Measurements from ENCODE around the gene ZKSCAN2. TPM values are rescaled to one million over a fixed set of nuclear protein-coding genes. Genes with fewer than 3 reads are reported as not detected.

Gene ZKSCAN2
- total and polyA plus RNA-seq, 3 donors from 2014 or later: 10.3 to 18.8 (median 17.4) TPM

DNA sequence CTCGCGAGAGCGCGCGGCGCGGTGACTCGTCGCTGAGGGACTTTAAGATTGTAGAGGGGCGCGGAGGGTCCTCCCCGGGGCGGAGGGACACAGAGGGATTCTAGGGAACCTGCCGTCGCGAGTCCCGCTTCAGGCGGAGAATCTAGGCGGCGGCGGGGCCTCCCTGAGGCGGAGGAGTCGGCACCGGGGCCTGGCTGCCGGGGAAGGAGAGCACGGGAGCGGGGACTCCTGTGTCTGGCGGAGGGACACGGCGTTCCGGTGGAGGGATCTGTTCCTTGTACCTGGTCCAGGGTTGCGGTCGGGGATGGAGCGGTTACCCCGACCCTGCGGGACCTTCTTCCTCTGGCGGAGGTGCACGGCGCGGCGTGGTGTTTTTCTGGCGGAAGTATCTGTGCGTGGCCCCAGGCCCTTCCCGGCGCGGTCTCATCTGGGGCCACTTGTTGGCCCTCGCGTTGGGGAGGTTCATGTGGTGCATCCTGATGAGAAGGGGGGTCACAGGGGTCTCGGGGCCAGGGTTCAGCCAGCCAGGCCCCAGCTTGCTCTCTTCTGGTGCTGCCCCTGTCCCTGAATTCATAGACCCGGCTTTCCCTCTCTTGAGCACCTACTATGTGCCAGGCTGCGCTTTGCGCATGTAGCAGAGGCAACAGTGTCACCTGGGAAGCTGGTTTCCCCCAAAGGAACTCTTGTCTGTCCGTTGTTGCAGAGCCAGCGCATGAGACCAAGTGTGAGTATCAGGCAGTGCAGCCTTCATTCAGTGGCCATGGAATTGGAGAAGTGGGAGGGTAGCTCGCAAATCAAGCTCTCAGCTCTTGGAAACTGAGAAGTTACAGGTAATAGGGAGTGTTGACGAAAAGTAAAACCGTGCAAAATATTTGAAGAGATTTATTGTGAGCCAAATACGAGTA is 563 bp upstream of the ZKSCAN2 start:
- H3K4me1 ChIP-seq: peaks cover 27% of the 10 kb centered on the region
- no peaks in the 10 kb centered on the region for H3K36me3 ChIP-seq (ENCODE audit: low read depth, missing control alignments)
- H3K9me3 ChIP-seq: no peaks in the 10 kb centered on the region
- intact Hi-C loops (cut with DNase I; ENCODE audit: low total_unique reads): no loop called here
- H3K27ac ChIP-seq: peak overlapping the region; percentile 87 to 99
- WGBS, 2 donors: 2 to 17% methylated on average over 8 to 55 of the region's 58 CpGs
- no peak for TF ChIP-seq POLR2A (IDR thresholded peaks at IDR 0.05)
- TF ChIP-seq, protein P1, sequence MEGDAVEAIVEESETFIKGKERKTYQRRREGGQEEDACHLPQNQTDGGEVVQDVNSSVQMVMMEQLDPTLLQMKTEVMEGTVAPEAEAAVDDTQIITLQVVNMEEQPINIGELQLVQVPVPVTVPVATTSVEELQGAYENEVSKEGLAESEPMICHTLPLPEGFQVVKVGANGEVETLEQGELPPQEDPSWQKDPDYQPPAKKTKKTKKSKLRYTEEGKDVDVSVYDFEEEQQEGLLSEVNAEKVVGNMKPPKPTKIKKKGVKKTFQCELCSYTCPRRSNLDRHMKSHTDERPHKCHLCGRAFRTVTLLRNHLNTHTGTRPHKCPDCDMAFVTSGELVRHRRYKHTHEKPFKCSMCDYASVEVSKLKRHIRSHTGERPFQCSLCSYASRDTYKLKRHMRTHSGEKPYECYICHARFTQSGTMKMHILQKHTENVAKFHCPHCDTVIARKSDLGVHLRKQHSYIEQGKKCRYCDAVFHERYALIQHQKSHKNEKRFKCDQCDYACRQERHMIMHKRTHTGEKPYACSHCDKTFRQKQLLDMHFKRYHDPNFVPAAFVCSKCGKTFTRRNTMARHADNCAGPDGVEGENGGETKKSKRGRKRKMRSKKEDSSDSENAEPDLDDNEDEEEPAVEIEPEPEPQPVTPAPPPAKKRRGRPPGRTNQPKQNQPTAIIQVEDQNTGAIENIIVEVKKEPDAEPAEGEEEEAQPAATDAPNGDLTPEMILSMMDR (IDR thresholded peaks at IDR 0.05): no peak
- peak overlapping the region; percentile 71 to 92 for H3K4me3 ChIP-seq
- peak; percentile 95 for DNase-seq
- no peaks in the 10 kb centered on the region for H3K27me3 ChIP-seq

DNA sequence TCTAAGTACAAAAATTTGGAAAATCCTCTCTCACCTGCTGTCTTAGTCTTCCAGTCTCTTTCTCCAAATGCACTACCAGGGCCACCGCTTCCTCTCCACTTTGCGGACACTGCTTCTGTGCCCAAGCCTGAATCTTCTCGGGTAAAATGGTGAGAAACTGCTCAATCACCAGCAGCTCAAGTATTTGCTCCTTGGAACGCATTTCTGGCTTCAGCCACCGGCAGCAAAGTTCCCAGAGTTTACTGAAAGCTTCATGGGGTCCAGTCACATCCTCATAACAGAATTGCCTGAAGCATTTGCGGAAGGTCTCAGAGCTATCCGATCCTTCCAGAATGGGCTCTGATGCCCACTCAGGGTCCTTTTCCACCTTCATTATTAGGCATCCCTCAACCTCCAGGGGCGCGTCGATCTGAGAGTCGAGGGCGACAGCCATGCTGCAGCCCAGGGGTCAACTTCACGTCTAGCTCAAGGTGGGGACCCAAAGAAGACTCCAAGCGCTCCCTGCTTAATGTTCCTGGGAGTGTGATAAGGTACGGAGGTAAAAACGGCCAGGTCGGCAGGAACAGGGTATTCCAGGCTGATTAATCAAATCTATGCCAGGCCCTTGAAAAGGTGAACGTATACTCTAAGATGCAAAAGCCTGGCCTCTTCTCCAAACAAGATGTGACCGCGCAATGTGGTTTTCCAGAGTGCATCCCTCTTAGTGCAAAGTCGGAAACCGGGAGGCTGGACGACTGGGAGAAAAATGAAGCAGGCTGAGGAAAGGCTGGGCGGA is 763 bp downstream of the ZKSCAN2 start:
- peaks cover 27% of the 10 kb centered on the region for H3K4me1 ChIP-seq
- no peak for TF ChIP-seq POLR2A (IDR thresholded peaks at IDR 0.05)
- TF ChIP-seq, protein P1 (IDR thresholded peaks at IDR 0.05): no peak
- no peak for DNase-seq
- H3K27ac ChIP-seq: peak overlapping the region; percentile 87 to 99
- H3K4me3 ChIP-seq: peak overlapping the region; percentile 71 to 92
- no peaks in the 10 kb centered on the region for H3K9me3 ChIP-seq
- H3K36me3 ChIP-seq (ENCODE audit: low read depth, missing control alignments): no peaks in the 10 kb centered on the region
- WGBS, 2 donors: 0 to 1% methylated on average over 24 of the region's 24 CpGs
- intact Hi-C loops (cut with DNase I; ENCODE audit: low total_unique reads): no loop called here
- no peaks in the 10 kb centered on the region for H3K27me3 ChIP-seq

DNA sequence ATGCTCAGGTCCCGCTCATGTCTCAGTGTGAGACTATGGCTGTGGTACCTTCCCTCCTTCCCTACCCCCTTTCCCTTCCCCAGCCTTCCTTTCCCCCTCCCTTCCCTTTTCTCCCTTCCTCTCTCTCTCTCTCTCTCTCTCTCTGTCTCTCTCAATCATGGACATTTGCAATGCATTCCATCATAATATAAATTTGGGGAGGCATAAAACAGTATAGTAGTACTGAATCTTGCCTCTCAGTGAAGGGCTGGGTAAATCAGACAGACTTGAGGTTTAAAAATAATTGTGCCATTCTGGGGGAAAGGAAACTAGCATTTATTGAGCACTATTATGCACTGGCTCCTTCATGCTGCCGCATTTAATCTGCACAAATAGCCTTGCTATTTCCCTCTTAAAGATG is 4.3 kb downstream of the ZKSCAN2 start:
- WGBS, 2 donors: 87 to 100% methylated on average over 2 of the region's 2 CpGs
- intact Hi-C loops (cut with DNase I; ENCODE audit: low total_unique reads): no loop called here
- H3K36me3 ChIP-seq (ENCODE audit: low read depth, missing control alignments): no peaks in the 10 kb centered on the region

DNA sequence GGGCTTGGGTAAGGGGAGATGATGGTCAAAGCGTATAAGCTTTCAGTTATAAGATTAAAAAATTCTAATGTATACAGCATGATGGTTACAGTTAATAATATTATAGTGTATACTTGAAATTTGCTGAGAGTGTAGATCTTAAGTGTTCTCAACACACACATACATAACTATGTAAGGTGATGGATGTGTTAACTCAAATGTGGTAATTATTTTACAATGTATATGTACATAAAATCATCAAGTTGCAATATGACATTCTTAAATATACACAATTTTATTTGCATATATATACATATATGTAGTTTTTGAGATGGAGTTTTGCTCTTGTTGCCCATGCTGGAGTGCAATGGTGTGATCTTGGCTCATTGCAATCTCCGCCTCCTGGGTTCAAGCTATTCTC is 7.2 kb downstream of the ZKSCAN2 start:
- no peaks in the 10 kb centered on the region for H3K27me3 ChIP-seq
- no peak for TF ChIP-seq POLR2A (IDR thresholded peaks at IDR 0.05)
- TF ChIP-seq, protein P1 (IDR thresholded peaks at IDR 0.05): no peak
- intact Hi-C loops (cut with DNase I; ENCODE audit: low total_unique reads): no loop called here
- no peak overlapping the region for H3K4me3 ChIP-seq
- H3K9me3 ChIP-seq: no peaks in the 10 kb centered on the region
- no peak overlapping the region for H3K27ac ChIP-seq
- no peaks in the 10 kb centered on the region for H3K36me3 ChIP-seq (ENCODE audit: low read depth, missing control alignments)
- no peak for DNase-seq
- WGBS, 2 donors: 95% methylated on average over 2 of the region's 2 CpGs
- H3K4me1 ChIP-seq: peaks cover 3% of the 10 kb centered on the region

More for the DNA sequence above, 4.3 kb downstream of the ZKSCAN2 start:
- peaks cover 17% of the 10 kb centered on the region for H3K4me1 ChIP-seq
- DNase-seq: no peak
- H3K9me3 ChIP-seq: no peaks in the 10 kb centered on the region
- no peak overlapping the region for H3K27ac ChIP-seq
- no peak for TF ChIP-seq POLR2A (IDR thresholded peaks at IDR 0.05)
- TF ChIP-seq, protein P1 (IDR thresholded peaks at IDR 0.05): no peak
- H3K4me3 ChIP-seq: no peak overlapping the region
- H3K27me3 ChIP-seq: no peaks in the 10 kb centered on the region

Data from testis (tissue), 3 donors.